DMS153 (cell line): ENCODE measurements around the gene CREB3L4.

Source experiments
- DNase-seq: peaks from one replicate; lab custom pipeline; 2025; lab: John Stamatoyannopoulos, UW

Gene CREB3L4, protein sequence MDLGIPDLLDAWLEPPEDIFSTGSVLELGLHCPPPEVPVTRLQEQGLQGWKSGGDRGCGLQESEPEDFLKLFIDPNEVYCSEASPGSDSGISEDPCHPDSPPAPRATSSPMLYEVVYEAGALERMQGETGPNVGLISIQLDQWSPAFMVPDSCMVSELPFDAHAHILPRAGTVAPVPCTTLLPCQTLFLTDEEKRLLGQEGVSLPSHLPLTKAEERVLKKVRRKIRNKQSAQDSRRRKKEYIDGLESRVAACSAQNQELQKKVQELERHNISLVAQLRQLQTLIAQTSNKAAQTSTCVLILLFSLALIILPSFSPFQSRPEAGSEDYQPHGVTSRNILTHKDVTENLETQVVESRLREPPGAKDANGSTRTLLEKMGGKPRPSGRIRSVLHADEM

DNA sequence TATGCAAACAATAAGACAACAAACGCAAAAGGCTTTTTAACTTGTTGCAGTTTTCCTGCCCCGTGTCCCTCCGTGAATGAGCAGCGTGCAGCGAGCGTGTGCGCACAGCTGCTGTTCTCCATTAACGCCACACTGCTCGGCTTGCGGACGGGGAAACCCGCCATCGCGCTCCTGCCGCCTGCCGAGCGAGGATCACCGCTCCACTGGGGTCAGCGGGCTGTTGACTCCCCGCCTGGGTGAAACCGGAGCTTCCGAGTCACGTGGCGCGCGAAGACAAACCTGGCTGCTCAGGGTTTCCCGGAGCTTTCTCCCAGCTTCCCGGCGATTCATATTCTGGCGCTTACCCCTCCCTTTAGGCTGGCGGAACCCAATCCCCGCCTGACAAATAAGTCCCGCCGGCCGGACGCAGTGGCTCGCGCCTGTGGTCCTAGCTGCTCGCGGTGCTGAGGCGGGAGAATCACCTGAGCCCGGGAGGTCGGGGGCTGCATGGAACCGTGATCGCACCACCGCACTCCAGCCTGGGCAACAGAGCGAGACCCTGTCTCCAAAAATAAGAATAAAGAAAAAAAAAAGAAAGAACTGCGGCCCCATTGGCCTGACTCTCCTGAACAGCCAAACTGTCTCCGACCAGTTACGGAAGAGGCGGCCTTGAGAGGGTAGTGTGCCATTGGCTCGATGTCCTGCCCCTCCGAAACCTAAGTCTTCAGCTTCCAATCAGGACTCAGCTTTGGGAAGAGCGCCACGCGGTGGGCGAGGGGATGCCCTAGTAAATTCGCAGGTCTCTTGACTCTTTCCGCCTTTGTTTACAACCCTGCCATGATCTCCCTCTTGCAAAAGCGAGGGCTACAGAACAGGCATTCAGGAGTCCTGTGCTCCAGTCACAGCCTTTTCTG lies at the start of gene CREB3L4:
CREB3L4 (plus strand) TSS at position 796 of the 893 bp plus-strand sequence. CDS start 624 bp downstream, outside the sequence.
- peak; percentile 99 for DNase-seq

DNA sequence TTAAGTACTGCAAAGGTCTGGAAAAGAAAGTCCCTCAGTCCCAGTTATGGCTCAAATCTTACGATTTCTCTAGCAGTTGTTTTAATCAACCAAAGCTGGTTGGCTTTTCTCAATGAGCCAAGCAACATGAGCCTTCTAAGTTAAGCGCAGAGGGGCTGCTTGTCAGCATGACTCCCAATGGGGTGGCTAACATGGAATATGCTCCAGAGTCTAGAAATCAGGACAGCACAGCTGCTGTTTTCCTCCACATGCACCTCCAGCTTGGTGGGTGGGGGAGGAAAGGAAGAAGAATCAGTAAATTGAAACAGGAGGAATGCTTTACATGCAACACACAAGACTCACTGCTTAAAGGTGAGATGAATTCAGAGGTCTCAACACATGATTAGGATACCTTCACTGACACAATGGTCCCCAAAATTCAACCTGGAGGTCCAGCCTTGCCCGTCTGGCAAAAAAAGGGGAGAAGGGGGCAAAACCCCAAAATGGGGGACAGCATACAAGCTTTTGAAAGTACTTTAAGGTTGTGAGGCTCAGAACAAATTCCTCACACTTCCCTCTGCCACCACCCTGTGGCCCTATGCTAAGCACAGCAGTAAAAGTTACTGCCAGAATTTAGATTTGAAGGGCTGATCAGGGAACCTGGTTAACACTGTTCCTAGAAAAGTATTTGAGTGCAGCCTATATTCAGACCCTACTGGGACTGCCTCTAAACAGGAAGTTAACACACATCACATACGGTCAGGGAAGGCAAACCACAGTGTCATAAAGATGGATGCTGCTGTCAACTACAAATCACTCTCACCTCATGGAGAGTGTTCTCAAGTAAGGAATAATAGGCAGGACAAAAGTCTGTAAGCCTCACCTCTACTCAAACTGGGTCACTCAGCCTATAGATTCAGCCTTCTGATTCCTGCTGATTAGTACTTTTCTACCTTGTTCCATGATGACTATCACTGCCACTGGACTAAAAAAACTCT lies 47.5 kb upstream of the CREB3L4 start:
- DNase-seq: no peak

DNA sequence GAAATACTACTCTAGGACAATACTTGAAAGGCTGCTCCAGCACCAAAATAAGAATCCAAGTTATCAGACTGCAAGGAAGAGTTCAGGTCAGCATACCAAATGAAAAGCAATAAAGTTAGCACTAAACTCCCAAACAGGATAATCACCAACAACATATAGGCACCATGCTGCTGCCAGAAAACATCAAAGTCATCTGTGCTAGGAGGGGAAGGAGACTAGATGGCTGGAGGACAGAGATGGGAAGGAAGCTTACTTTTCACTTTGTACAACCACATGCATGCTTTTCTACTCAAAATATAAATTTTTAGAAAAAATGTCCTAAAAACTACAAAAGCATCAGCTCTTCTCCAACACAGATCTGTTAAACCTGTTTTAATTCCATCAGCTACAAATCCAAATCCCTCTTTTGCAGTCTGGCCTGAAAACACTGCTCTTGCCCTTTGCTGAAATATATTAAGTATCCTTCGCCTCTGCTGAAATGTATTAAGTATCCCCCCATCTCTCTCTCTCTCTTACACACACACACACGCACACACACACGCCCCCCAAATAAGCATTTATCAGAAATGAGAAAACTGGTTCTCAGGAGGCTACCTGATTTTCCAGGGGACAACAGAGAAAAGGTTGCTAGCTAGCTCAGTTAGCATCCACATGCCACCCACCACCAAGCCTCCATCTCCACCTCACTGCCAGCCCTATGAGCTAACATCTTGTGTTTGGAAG lies 46.5 kb upstream of the CREB3L4 start:
- no peak for DNase-seq

GRCh38 chr1:153921803-153922075 lies 46.0 kb upstream of the CREB3L4 start:
- DNase-seq: no peak

- DNase-seq: no peak
Observed at GRCh38 chr1:153922076-153922971, 45.4 kb upstream of the CREB3L4 start.

- peak; percentile 100 for DNase-seq
Observed at GRCh38 chr1:153922972-153923925, 44.5 kb upstream of the CREB3L4 start, which contains the start of gene GATAD2B. TSS of gene GATAD2B (minus strand) at chr1:153922972. CDS start at chr1:153828347, 94,625 bp downstream.

GRCh38 chr1:153926405-153926804 lies 41.3 kb upstream of the CREB3L4 start:
- no peak for DNase-seq

DNA sequence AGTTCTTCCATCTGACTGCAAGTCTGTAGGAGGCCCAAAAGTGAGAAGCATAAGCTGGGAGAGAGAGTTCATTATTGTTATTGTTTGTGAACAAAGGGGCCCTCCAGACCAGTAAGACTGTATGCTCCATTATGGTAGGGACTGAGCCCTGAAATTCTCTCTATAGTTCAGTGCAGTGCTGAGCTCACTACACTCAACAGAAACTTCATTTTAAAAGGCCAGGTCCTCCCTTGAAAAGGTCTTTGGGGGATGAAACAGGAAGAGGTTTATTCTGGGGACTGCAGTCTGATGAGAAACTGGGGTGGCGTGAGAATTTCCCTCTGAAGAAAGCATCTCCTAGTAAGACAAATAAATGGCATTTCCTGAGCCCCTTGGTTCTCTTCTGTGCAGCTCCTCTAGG lies 39.5 kb upstream of the CREB3L4 start:
- DNase-seq: no peak

DNA sequence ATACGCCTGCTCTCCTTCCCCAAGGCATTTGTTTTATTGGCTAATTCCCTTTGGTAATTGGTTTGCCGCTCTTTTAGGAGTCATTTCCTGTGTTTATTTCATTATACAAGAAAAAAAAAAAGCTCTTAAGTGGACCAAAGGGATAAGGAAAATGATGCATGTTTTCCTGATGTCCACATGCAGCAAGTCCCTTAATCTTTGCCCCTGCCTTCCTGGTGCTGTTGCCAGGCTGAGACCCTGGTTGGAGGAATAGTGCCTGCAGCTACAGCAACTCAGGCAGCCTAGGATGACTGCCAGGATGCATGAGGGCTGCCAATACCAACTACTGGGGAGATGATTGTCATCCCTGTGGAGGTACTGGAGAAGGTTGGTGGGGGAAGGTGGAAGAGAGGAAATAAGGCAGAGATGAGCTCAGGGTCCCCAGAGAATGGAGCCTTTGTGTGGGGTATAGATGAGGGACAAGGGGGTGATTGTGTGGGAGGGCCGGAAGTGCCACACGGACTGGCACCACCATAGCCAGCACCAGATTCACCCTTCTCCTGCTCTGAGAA lies 38.8 kb upstream of the CREB3L4 start:
- no peak for DNase-seq

DNA sequence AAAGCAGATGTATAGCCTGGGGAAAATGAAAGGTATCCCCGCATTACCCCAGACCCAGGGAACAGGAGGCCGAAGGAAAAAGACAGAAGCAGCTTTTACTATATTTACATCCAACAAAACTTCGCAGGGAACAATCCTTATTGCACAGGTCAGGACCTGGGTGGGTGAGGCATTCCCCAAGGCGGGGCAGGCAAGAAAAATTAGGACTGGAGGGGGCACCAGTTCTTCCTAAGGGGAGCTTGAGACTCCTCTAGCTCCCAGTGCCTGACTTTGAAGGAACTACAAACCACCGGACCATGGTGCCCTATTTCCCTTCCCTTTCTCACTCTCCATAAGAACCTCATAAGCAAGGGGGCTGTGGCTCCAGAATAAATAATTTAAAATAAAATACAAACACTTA lies 38.3 kb upstream of the CREB3L4 start:
- DNase-seq: no peak

DNA sequence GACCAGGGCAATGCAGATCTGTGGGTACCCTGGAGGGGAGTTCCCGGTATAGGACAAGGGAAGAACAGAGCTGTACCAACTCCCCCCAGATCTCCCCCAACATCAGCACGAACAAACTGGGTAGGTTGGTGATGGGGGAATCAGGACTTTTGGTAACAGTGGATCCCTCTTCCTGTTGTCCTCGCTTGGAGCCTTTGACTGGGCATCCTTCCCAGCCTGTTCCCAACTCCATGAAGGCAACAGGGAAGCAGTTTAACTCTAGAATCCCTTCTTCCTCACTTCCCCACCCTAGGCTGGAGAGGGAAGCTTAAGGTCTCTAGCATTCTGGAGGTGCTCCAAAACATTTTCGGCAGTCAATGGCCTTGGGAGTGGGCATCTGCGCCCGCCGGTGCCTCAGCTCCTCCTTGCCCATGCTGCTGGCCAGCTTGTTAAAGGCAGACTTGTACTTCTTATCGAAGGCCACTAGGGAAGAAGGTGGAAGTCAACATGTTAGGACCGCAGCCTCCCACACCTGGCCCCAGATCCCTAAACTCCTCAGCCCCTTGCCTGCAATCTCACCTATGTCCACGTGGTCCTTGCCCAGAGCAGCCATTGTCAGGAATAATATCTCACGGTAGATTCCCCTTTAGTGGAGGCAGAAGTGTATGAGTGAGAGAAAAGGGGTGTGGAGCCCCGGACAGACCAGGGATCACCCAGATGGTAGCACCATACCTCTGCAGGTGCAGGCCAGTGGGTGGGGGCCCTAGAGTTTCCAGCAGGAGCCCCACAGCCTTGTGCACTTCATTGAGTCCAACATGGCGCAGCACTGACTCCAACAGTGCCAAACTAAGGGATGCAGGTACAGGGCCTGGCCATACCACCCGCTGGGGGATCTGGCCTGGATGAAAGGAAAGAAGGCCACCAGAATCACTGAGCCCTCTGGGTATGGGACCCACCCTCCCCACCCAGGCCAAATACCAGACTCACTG lies 37.4 kb upstream of the CREB3L4 start:
- DNase-seq: no peak

- DNase-seq: no peak
Observed at GRCh38 chr1:153932156-153933131, 35.3 kb upstream of the CREB3L4 start.

- no peak for DNase-seq
Observed at GRCh38 chr1:153933430-153933829, 34.3 kb upstream of the CREB3L4 start.

GRCh38 chr1:153933955-153934354 lies 33.7 kb upstream of the CREB3L4 start:
- no peak for DNase-seq

DNA sequence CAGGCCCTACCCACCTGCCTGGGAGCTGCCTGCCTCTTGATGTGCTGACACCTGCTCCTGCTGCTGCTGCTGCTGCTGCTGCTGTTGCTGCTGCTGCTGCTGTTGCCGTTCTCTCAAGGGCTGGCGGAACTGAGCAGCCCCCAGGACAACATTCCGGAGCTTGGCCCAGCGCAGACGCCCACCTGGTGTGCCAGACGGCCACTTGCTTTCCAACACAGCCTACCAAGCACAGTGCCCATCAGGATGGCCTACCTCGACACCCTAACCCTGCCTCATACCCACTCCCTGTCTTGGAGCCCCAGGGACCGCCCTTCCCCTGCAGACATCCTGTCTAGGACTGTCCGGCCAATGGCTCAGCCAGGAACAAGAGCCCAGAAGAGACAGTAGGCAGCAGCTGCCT lies 33.0 kb upstream of the CREB3L4 start:
- DNase-seq: no peak
